ENCODE results near the gene LCP1. TPM values are rescaled to one million over a fixed set of nuclear protein-coding genes. Genes with fewer than 3 reads are reported as not detected.
A peak's percentile ranks its signal among the peaks of the same experiment; 100 is the strongest.

LCP1 gene
- total RNA-seq, 2 experiments from 2014 or later, result 1,008 to 1,043 TPM

- H3K36me3 Mint-ChIP-seq (ENCODE audit: low read depth), result peaks cover 47% of the 10 kb centered on the region
- H3K27me3 Mint-ChIP-seq (ENCODE audit: low read depth), result no peaks in the 10 kb centered on the region
- H3K27ac Mint-ChIP-seq, result peak overlapping the region; percentile 98
- H3K9me3 Mint-ChIP-seq, result no peaks in the 10 kb centered on the region
- peak overlapping the region; percentile 93 for H3K4me3 Mint-ChIP-seq
- intact Hi-C loops (cut with micrococcal nuclease), result loop anchor here (5.0 to 10.0 kb wide), 4 partner anchors 372 to 1975 kb away; partner anchors contain the start of genes COG3 and LRCH1
- H3K4me1 Mint-ChIP-seq (ENCODE audit: low read depth), result peaks cover 48% of the 10 kb centered on the region
- no peak for DNase-seq
- CTCF ChIA-PET, result interaction anchor here (0.6 to 11.2 kb wide), 4 partner anchors 8 to 20 kb away, joined by 3 to 106 read pairs (median 10); no protein-coding TSS in a partner anchor
Observed at GRCh38 chr13:46179969-46180763, 1.8 kb downstream of the LCP1 start.

DNA sequence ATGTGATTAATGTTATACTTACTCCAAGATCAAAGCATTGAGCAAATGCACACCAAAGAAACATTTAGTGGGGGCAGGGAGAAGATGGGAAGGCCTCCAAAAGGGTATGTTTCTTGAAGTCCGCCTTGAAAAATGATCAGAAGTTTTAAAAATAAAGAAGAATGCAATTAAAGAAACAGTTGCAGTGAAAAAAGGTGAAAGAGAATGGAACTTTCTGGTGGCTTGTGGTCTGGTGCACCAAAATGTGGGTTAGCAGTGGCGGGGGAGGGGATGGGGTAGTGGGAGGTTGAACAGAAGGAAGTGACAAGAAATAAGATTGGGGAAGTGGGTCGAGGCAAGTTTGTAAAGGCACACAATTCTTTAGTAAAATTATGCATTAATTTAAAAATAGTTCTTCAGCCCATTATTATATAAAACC, 2.5 kb downstream of the LCP1 start:
- peak; percentile 87 for DNase-seq
- intact Hi-C loops (cut with micrococcal nuclease), result loop anchor here (10.0 kb wide), 2 partner anchors 415 to 1975 kb away; no protein-coding TSS in a partner anchor
- Mint-ChIP-seq H3K4me1 (ENCODE audit: low read depth) (peaks cover 49% of the 10 kb centered on the region), H3K27ac (peak overlapping the region; percentile 98), H3K27me3 (ENCODE audit: low read depth) (no peaks in the 10 kb centered on the region), H3K9me3 (no peaks in the 10 kb centered on the region), H3K36me3 (ENCODE audit: low read depth) (peaks cover 51% of the 10 kb centered on the region), H3K4me3 (peak overlapping the region; percentile 93)
- CTCF ChIA-PET, result interaction anchor here (0.6 to 11.2 kb wide), 6 partner anchors 10 to 40 kb away, joined by 3 to 106 read pairs (median 4); no protein-coding TSS in a partner anchor

- Mint-ChIP-seq H3K4me1 (ENCODE audit: low read depth) (peaks cover 48% of the 10 kb centered on the region), H3K27me3 (ENCODE audit: low read depth) (no peaks in the 10 kb centered on the region), H3K27ac (peak overlapping the region; percentile 98), H3K9me3 (no peaks in the 10 kb centered on the region), H3K36me3 (ENCODE audit: low read depth) (peaks cover 53% of the 10 kb centered on the region), H3K4me3 (peak overlapping the region; percentile 93)
- DNase-seq, result no peak
- CTCF ChIA-PET, result interaction anchor here (0.6 to 11.2 kb wide), 6 partner anchors 9 to 39 kb away, joined by 3 to 106 read pairs (median 4); no protein-coding TSS in a partner anchor
- intact Hi-C loops (cut with micrococcal nuclease), result loop anchor here (10.0 kb wide), 2 partner anchors 416 to 1976 kb away; no protein-coding TSS in a partner anchor
Observed at GRCh38 chr13:46178821-46179220, 3.2 kb downstream of the LCP1 start.

DNA sequence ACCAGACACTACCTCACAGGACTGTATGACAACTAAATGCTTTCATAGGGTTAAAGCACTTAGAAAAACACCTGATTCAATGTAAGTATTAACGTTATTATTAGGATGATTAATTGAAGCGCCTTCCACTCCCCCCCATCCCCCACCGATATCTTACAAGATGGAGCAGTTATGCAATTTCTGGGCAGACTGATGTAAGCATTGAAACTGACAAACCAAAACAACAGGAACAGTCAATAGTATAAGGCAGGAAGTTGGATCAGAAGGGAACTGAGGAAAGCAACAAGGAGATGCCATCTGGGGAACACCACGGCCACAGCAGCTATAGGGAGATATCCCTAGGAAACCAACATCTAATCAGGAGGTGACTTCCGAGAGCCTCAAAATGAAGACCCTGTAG, 3.8 kb downstream of the LCP1 start:
- DNase-seq, result no peak
- peaks cover 48% of the 10 kb centered on the region for H3K4me1 Mint-ChIP-seq (ENCODE audit: low read depth)
- no peaks in the 10 kb centered on the region for H3K27me3 Mint-ChIP-seq (ENCODE audit: low read depth)
- peak overlapping the region; percentile 98 for H3K27ac Mint-ChIP-seq
- H3K4me3 Mint-ChIP-seq, result peak overlapping the region; percentile 72
- intact Hi-C loops (cut with micrococcal nuclease), result loop anchor here (10.0 kb wide), 2 partner anchors 417 to 1977 kb away; no protein-coding TSS in a partner anchor
- H3K9me3 Mint-ChIP-seq, result no peaks in the 10 kb centered on the region
- CTCF ChIA-PET, result interaction anchor here (1.2 to 11.2 kb wide), 3 partner anchors 11 to 28 kb away, joined by 3 to 106 read pairs (median 17); no protein-coding TSS in a partner anchor
- H3K36me3 Mint-ChIP-seq (ENCODE audit: low read depth), result peaks cover 60% of the 10 kb centered on the region

GRCh38 chr13:46176756-46177155, 5.2 kb downstream of the LCP1 start:
- Mint-ChIP-seq H3K9me3 (no peaks in the 10 kb centered on the region), H3K27me3 (ENCODE audit: low read depth) (no peaks in the 10 kb centered on the region), H3K4me1 (ENCODE audit: low read depth) (peaks cover 56% of the 10 kb centered on the region), H3K36me3 (ENCODE audit: low read depth) (peaks cover 70% of the 10 kb centered on the region), H3K4me3 (peak overlapping the region; percentile 72), H3K27ac (peak overlapping the region; percentile 98)
- intact Hi-C loops (cut with micrococcal nuclease), result loop anchor here (10.0 kb wide), 2 partner anchors 418 to 1978 kb away; no protein-coding TSS in a partner anchor
- CTCF ChIA-PET, result interaction anchor here (0.7 to 11.2 kb wide), 3 partner anchors 17 to 34 kb away, joined by 3 to 106 read pairs (median 3); no protein-coding TSS in a partner anchor
- no peak for DNase-seq

GRCh38 chr13:46173656-46174055, 8.3 kb downstream of the LCP1 start:
- CTCF ChIA-PET, result interaction anchor here (0.9 to 11.2 kb wide), 6 partner anchors 9 to 47 kb away, joined by 3 to 106 read pairs (median 6); no protein-coding TSS in a partner anchor
- Mint-ChIP-seq H3K4me3 (peak overlapping the region; percentile 53), H3K27ac (peak overlapping the region; percentile 94), H3K9me3 (peaks cover 4% of the 10 kb centered on the region), H3K27me3 (ENCODE audit: low read depth) (no peaks in the 10 kb centered on the region), H3K4me1 (ENCODE audit: low read depth) (peaks cover 87% of the 10 kb centered on the region), H3K36me3 (ENCODE audit: low read depth) (peaks cover 73% of the 10 kb centered on the region)
- DNase-seq, result peak; percentile 52
- intact Hi-C loops (cut with micrococcal nuclease), result loop anchor here (10.0 kb wide), 2 partner anchors 421 to 1981 kb away; no protein-coding TSS in a partner anchor

DNA sequence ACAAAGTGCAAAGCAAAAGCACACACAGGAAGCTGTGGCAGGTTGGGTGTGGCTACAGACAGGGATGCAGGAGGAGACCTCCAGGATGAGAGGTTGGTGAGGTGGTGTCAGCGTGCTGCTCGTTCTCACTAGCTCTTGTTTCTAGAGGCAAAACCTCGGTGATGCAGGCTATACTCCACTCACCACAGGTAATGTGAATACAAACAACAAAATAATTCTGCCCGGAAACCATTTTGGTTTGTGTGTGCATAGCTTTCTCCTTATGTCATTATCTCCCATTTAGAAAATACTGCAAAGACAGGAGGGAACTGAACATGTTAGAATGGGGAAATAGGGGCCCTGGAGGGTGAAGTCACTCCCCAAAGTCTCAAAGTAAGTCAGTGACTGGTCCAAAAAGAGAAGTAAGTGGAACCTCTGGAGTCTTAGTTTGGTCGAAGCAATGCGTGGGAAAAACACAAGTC, 9.4 kb downstream of the LCP1 start:
- H3K4me3 Mint-ChIP-seq, result peak overlapping the region; percentile 57
- H3K4me1 Mint-ChIP-seq (ENCODE audit: low read depth), result peaks cover 93% of the 10 kb centered on the region
- peak; percentile 75 for DNase-seq
- peaks cover 4% of the 10 kb centered on the region for H3K9me3 Mint-ChIP-seq
- H3K27me3 Mint-ChIP-seq (ENCODE audit: low read depth), result no peaks in the 10 kb centered on the region
- intact Hi-C loops (cut with micrococcal nuclease), result loop anchor here (1.0 to 10.0 kb wide), 4 partner anchors 12 to 1982 kb away; no protein-coding TSS in a partner anchor
- H3K27ac Mint-ChIP-seq, result peak overlapping the region; percentile 94
- CTCF ChIA-PET, result interaction anchor here (0.9 to 11.2 kb wide), 9 partner anchors 8 to 119 kb away, joined by 3 to 106 read pairs (median 3); partner anchors contain the start of gene LCP1
- H3K36me3 Mint-ChIP-seq (ENCODE audit: low read depth), result peaks cover 69% of the 10 kb centered on the region

DNA sequence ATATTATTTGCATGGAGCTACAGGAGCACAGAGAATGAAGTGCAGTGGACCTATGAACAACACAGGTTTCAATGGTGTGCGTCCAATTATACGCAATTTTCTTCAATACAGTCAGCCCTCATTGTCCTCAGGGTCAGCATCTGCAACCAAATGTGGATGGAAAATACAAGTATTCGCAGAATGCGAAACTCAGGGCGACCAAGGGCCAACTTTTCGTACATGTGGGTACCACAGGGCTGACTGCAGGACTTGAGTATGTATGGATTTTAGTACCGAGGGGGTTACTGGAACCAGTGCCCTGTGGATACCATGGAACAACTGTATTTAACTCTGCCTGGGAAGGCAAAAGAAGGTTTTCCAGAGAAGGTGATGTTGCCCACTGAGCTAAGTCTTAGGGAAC, 10.2 kb downstream of the LCP1 start:
- peaks cover 61% of the 10 kb centered on the region for H3K36me3 Mint-ChIP-seq (ENCODE audit: low read depth)
- H3K9me3 Mint-ChIP-seq, result peaks cover 4% of the 10 kb centered on the region
- CTCF ChIA-PET, result interaction anchor here (1.3 to 11.2 kb wide), 6 partner anchors 9 to 124 kb away, joined by 3 to 106 read pairs (median 6); no protein-coding TSS in a partner anchor
- peaks cover 96% of the 10 kb centered on the region for H3K4me1 Mint-ChIP-seq (ENCODE audit: low read depth)
- H3K27ac Mint-ChIP-seq, result peak overlapping the region; percentile 94
- DNase-seq, result no peak
- intact Hi-C loops (cut with micrococcal nuclease), result loop anchor here (1.0 to 10.0 kb wide), 4 partner anchors 11 to 1983 kb away; no protein-coding TSS in a partner anchor
- peak overlapping the region; percentile 57 for H3K4me3 Mint-ChIP-seq
- no peaks in the 10 kb centered on the region for H3K27me3 Mint-ChIP-seq (ENCODE audit: low read depth)

GRCh38 chr13:46171217-46171616, 10.8 kb downstream of the LCP1 start:
- H3K4me1 Mint-ChIP-seq (ENCODE audit: low read depth), result peaks cover 96% of the 10 kb centered on the region

GRCh38 chr13:46170687-46171086, 11.3 kb downstream of the LCP1 start:
- peaks cover 57% of the 10 kb centered on the region for H3K36me3 Mint-ChIP-seq (ENCODE audit: low read depth)
- intact Hi-C loops (cut with micrococcal nuclease), result loop anchor here (10.0 kb wide), 2 partner anchors 424 to 1984 kb away; no protein-coding TSS in a partner anchor

More at GRCh38 chr13:46171217-46171616, 10.8 kb downstream of the LCP1 start:
- H3K27ac Mint-ChIP-seq, result peak overlapping the region; percentile 94
- intact Hi-C loops (cut with micrococcal nuclease), result loop anchor here (10.0 kb wide), 2 partner anchors 424 to 1984 kb away; no protein-coding TSS in a partner anchor
- H3K9me3 Mint-ChIP-seq, result peaks cover 4% of the 10 kb centered on the region
- H3K4me3 Mint-ChIP-seq, result peak overlapping the region; percentile 57
- CTCF ChIA-PET, result interaction anchor here (0.8 to 11.2 kb wide), 10 partner anchors 11 to 150 kb away, joined by 3 to 106 read pairs (median 3); partner anchors contain the start of gene LCP1
- H3K27me3 Mint-ChIP-seq (ENCODE audit: low read depth), result no peaks in the 10 kb centered on the region
- DNase-seq, result no peak
- peaks cover 59% of the 10 kb centered on the region for H3K36me3 Mint-ChIP-seq (ENCODE audit: low read depth)

DNA sequence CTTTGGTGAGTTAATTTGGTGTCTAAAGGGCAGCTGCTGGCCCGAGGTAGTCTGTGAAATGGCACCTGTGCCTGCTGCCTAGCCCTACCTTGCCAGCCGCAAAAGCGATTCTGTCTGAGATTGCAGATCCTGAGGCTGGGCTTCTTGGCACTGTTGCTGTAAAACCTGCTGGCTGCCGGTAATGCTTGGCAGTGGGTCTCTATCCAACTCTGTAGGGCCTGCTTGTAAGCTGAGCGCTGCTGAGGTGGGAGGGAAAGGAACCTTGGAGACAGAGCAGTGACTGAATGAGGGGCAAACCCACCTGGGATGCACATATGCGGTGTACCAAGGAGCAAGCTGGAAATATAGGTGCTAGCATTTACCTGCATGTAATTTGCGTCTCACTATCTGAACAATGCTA, 11.7 kb downstream of the LCP1 start:
- DNase-seq, result no peak
- peak overlapping the region; percentile 94 for H3K27ac Mint-ChIP-seq
- CTCF ChIA-PET, result interaction anchor here (1.2 to 11.2 kb wide), 7 partner anchors 9 to 151 kb away, joined by 3 to 106 read pairs (median 3); partner anchors contain the start of gene LCP1
- no peaks in the 10 kb centered on the region for H3K27me3 Mint-ChIP-seq (ENCODE audit: low read depth)
- peaks cover 4% of the 10 kb centered on the region for H3K9me3 Mint-ChIP-seq
- H3K36me3 Mint-ChIP-seq (ENCODE audit: low read depth), result peaks cover 53% of the 10 kb centered on the region
- peaks cover 96% of the 10 kb centered on the region for H3K4me1 Mint-ChIP-seq (ENCODE audit: low read depth)
- peak overlapping the region; percentile 67 for H3K4me3 Mint-ChIP-seq
- intact Hi-C loops (cut with micrococcal nuclease), result loop anchor here (10.0 kb wide), 2 partner anchors 425 to 1985 kb away; no protein-coding TSS in a partner anchor

More at GRCh38 chr13:46170687-46171086, 11.3 kb downstream of the LCP1 start:
- H3K27me3 Mint-ChIP-seq (ENCODE audit: low read depth), result no peaks in the 10 kb centered on the region
- H3K9me3 Mint-ChIP-seq, result peaks cover 4% of the 10 kb centered on the region
- DNase-seq, result peak; percentile 49
- peaks cover 97% of the 10 kb centered on the region for H3K4me1 Mint-ChIP-seq (ENCODE audit: low read depth)
- peak overlapping the region; percentile 94 for H3K27ac Mint-ChIP-seq
- CTCF ChIA-PET, result interaction anchor here (0.8 to 11.2 kb wide), 8 partner anchors 11 to 151 kb away, joined by 3 to 106 read pairs (median 3); partner anchors contain the start of gene LCP1
- H3K4me3 Mint-ChIP-seq, result peak overlapping the region; percentile 67
